Measurements from ENCODE around the gene GRID2IP.
"Not testable (repeated sequence)": the region's sequence is repeated elsewhere in the genome, so short reads cannot be mapped to it uniquely, and the experiment has no call there.

The GRID2IP gene

DNA sequence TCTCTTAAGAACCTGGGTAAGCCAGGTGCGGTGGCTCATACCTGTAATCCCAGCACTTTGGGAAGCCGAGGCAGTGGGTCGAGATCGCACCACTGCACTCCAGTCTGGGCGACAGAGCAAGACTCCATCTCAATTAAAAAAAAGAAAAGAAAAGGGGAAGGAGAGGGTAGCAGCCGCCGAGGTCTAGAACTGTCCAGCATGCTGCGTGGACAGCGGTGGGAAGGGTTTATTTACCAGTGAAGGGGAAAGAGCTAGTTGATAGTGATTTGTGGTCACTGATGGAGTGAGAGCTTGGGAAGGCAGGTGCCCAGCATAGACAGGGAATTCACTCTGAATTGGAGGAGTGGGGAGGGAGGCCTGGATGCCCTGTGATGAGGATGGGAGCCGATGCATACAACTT, 60.1 kb downstream of the GRID2IP start:
- DNase-seq (ENCODE audit: low spot score): no peak

DNA sequence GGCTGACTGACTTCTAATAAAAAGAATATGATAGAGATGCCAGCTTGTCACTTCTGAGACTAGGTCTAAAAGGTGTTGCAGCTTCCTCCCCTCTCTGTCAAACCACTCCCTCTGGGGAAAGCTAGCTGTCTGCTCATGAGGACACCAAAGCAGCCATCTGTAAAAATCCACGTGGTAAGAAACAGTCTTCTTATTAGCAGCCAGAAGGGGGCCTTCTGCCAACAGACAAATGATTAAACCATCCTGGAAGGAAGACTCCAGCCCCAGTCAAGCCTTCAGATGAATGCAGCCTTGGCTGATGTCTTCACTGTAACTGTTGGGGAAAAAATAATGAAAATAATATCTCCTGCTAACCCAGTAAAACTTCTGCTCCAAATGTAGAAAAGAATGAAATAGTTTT, 61.6 kb downstream of the GRID2IP start:
- peak; percentile 49 for DNase-seq (ENCODE audit: low spot score)

DNA sequence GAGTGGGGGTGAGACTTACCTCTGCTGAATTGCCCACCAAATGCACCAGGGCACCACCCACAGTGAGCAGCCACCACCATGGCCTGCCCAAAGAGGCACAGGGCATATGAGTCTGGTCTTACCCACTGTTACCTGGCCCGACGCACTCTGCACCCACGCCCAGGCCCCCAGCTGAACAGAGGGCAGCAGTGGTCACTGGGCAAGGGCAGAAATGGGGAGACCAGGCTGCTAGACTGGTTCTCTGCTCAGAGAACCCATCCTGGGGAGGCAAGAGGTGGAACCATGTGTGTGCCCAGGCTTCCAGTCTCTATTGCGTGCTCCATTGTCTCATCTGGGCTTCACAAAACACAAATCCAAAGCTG, 64.1 kb downstream of the GRID2IP start:
- DNase-seq (ENCODE audit: low spot score): no peak

- no peak for DNase-seq (ENCODE audit: low spot score)
Observed at GRCh38 chr7:6486438-6487183, 64.7 kb downstream of the GRID2IP start.

- no peak for DNase-seq (ENCODE audit: low spot score)
Observed at GRCh38 chr7:6482743-6483119, 68.5 kb downstream of the GRID2IP start.

DNA sequence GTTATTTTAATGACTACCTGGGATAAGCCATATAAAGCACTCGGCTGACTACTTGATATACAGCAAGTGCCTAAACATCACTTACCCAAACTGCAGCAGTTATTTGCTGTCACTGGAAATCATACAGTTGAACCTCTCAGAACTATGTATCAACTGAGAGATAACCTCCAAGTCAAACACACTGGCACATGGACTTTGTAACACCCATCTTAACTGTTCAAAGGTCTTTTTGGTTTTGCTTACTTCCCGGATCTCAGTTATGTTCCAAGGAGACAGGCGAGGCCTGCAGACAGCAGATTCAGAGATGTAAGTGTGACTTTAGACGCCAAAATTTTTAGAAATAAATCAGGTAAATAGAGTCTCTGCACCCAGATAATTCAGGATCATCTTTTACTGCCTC, 69.0 kb downstream of the GRID2IP start:
- DNase-seq (ENCODE audit: low spot score): no peak

DNA sequence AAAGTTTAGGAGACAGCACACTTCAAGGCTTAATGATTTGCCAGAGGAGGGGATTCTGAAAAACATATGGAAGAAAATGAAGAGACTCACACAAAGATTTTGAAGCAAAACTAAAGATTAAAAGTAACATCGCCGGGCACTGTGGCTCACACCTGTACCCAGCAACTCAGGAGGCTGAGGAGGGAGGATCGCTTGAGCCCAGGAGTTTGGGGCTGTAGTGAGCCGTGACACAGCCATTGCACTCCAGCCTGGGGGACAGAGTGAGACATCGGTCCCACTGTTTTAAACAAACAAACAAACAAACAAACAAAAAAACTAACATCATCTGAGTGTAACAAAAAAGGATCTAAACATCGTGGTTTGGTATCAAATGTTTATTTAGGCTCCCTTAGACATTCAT, 69.8 kb downstream of the GRID2IP start:
- DNase-seq (ENCODE audit: low spot score): no peak

- DNase-seq (ENCODE audit: low spot score): no peak
Observed at GRCh38 chr7:6480323-6480660, 71.0 kb downstream of the GRID2IP start.

- DNase-seq (ENCODE audit: low spot score): no peak
Observed at GRCh38 chr7:6479067-6479466, 72.2 kb downstream of the GRID2IP start.

DNA sequence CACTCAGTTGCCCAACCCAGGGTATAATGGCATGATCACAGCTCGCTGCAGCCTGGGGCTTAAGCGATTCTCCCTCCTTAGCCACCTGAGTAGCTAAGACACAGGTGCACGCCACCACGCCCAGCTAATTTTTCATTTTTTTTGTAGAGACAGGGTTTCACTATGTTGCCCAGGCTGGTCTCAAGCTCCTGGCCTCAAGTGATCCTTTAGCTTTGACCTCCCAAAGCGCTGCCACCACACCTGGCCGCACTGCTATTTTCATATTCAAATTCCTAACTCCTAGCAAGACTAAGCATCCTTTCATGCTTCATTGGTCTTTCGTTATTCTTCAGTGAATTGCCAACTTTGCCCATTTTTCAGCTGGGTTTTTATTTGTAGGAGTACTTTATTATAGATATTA, 73.1 kb downstream of the GRID2IP start:
- DNase-seq (ENCODE audit: low spot score): no peak

DNA sequence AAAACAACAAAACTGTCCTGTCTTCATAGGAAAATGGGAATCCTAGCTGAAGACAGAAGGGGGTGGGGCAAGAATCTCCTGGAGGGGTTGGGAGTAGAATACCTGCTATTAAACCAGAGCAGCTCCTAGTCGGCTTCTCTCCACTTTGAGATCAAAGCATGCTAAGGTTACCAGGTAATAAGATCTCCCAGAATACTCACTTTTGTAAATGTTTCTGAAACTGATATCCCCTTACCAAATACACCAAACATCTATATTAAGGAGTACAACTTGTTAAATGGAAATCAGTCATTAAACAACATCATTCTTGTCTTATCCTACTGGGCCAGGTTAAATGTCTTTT, 74.0 kb downstream of the GRID2IP start:
- DNase-seq (ENCODE audit: low spot score): no peak

DNA sequence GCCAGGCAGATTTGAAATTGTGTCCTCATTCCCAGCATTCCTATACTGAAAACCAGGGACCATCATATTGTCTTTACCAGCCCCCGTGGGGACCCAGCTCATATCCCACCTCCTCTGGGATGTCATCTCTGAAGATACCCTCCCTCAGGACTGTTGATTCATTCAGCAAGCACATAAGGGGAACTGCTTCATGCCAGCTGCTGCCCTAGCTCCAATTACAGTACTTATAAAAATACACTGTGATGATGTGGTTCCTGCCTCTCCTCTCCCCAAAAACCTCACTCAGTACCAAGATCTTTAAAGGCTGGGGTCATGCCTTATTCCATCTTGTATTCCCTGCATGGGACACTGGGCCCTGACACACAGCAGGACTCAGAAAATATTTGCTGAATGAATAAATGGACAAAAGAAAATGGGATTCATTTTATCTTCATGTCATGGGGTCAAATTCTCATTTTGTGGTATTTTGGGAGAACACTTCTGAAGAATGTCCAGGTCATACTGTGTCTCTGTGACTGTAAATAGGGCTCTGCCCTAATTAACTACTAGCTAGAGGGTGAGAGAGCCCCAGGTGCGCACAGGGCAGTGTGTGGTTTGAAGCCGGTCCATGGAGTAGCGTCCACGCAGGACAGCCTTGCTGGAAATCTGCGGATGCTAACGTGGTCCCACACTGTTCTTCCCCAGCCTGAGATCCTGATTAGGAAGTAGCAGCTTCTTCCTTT, 74.5 kb downstream of the GRID2IP start:
- no peak for DNase-seq (ENCODE audit: low spot score)

- DNase-seq (ENCODE audit: low spot score): no peak
Observed at GRCh38 chr7:6475433-6476186, 75.7 kb downstream of the GRID2IP start.

DNA sequence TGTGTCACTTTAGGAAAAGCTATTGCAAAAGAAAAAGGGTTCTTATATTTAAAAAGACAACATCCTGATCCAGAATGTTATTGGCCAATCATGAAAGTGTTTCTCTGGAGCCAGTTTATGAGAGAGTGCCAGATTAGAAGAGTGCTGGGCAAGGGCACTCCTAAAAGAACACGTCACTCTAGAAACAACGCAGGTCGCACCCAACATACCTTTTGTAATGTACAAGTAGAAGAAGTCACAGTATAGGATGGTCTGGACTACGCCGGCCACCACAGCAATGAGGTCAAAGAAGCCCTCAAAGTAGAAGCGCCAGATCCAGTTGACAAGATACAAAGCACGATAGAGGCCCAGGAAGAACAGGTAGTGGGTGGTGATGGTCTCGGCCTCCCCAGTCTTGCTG, 85.4 kb downstream of the GRID2IP start:
- DNase-seq (ENCODE audit: low spot score): no peak

- DNase-seq (ENCODE audit: low spot score): not testable (repeated sequence)
Observed at GRCh38 chr7:6463609-6464008, 87.7 kb downstream of the GRID2IP start.

DNA sequence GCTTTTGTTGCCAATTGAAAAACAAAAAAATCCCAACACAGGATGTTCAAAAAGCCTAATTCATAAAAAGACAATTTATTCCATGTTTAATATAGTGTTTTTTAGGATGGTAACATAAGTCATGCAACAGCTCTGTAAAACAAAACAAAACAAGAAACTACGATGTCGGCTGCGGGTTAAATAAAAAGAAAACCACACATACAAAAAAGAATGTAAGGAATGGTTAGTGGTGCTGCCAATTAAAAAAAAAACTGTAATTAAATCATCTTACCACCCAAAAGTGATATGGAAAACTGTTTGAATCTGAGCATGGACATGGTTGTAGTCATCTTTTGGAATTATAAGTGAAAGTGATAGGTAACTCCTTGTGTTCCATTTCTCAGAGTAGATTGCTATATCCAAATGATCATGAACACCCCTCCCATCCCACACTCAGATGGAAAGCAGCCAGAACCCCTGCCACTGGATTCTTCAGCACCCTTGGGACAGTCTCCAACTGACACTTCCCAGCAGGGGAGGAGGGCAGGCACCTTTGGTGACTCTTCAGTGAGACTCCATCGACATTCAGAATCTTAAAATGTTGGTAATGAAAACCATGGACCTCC, 89.2 kb downstream of the GRID2IP start:
- DNase-seq (ENCODE audit: low spot score): no peak

DNA sequence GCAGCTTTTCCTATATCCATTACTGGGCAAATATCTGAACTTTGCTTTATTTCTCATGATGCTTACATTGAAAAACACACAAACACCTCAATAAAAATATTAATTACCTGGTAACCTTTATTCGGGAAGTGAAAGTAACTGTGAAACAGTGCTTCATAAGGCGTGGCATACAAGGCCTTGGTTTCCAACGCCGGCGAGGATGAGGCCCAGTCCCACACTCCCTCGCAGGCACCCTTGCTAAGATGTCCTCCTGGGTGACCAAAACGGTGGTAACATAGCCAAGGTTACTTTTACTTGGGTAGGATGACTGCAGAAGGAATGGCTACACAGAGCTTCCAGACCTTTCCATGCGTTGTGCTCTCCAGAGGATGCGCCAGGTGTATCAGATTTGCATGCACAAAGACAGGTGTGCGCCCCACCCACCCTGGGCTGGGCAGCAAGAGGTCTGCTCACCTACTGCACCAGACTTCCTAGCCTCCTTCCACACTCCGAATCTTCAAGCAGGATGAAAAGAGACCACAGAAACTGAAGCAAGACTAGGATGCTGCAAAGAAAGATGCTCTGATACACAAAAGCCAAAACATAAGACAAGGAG, 90.2 kb downstream of the GRID2IP start:
- no peak for DNase-seq (ENCODE audit: low spot score)

- no peak for DNase-seq (ENCODE audit: low spot score)
Observed at GRCh38 chr7:6460303-6460702, 91.0 kb downstream of the GRID2IP start.

GRCh38 chr7:6458676-6459075, 92.6 kb downstream of the GRID2IP start:
- DNase-seq (ENCODE audit: low spot score): not testable (repeated sequence)

GRCh38 chr7:6453734-6454133, 97.5 kb downstream of the GRID2IP start:
- DNase-seq (ENCODE audit: low spot score): no peak

DNA sequence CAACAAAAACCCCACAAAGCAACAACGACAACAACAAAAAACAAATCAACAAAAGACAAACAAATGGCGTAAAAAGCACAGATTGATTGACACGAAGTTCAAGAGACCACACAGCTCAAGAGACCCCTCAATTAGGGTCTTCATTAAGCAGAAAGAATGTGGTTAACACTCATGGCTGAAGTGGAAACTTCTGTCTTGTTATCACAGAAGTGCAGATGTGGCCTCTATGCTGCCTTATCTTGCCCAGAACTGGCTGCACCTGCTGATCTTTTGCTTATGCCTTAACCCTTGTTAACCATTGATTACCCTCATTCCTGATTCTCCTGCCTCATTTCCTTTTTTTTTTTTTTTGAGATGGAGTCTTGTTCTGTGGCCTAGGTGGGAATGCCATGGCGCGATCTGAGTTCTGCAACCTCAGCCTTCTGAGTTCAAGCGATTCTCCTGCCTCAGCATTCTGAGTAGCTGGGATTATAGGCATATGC, 100.0 kb downstream of the GRID2IP start:
- no peak for DNase-seq (ENCODE audit: low spot score)

- DNase-seq (ENCODE audit: low spot score): not testable (repeated sequence)
Observed at GRCh38 chr7:6450591-6450990, 100.7 kb downstream of the GRID2IP start.
